Iris pigment epithelial cell (primary cell): ENCODE measurements around the gene KCNAB2.

Experiments
- DNase-seq: peaks from one replicate; pipeline ENCODE4 v3.0.0-alpha.2; 2011; ENCODE audit warnings: low read depth

The KCNAB2 gene

GRCh38 chr1:6150006-6150938 is 104.6 kb downstream of the KCNAB2 start:
- no peak for DNase-seq
